GM12892 (cell line): ENCODE measurements around the gene DEUP1.

ENCODE experiments used
- POLR2AphosphoS5 ChIP-seq: IDR thresholded peaks from 2 replicates; pipeline ENCODE4 v1.6.1; 2011; ENCODE audit warnings: low read depth, low read length, control low read depth
- TAF1 ChIP-seq: IDR thresholded peaks from 2 replicates; pipeline ENCODE4 v1.6.1; 2011; ENCODE audit warnings: low read depth, mild to moderate bottlenecking, control low read depth, low read length, borderline replicate concordance

DNA sequence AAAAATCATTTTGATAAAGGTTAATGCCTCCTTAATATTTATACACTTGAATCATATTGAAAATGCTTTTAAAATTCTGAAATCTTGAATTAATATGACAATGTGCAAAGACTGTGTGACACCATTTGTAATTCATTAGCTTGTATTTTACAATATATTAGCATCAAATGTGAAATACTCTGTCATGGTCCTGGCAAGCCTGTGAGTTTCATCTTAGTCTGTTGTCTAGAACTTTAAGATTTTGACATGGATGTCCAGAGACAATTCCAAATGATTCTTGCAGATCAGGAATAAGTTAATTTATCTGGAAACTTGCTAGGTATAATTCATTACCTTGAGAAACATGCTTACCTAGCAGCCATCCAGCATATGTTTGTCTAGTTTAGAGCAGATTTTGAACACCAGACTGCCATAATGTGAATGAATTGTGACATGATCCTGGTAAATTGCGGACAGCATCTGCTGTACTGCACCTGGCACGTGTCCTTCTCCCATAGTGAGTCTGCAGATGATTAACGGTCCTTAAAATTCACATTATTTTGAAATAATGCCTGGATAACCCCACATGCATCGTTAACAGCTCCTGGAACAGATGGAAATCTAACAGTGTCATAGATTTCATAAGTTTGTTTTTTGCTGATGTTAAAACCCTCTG, 34.5 kb upstream of the DEUP1 start:
- no peak for TF ChIP-seq POLR2AphosphoS5
- no peak for TF ChIP-seq TAF1
